ENCODE results near the gene LRPAP1. TPM values are rescaled to one million over a fixed set of nuclear protein-coding genes. Genes with fewer than 3 reads are reported as not detected.

Gene LRPAP1
- total RNA-seq, 4 donors from 2014 or later, result 65.0 to 131 (median 100) TPM

GRCh38 chr4:3497095-3497494 is 35.1 kb downstream of the LRPAP1 start:
- Histone ChIP-seq H3K27me3 (no peaks in the 10 kb centered on the region), H3K36me3 (peaks cover 0 to 6% of the 10 kb centered on the region in 2 donors), H3K4me1 (peaks cover 0 to 4% of the 10 kb centered on the region in 2 donors), H3K9me3 (no peaks in the 10 kb centered on the region), H3K27ac (peak overlapping the region in 2 of 4 donors; percentile 41 to 55), H3K4me3 (no peak overlapping the region)
- in situ Hi-C loops (cut with MboI; ENCODE audit: low sequenced_read_pairs in 4 of 4), result no loop called here
- DNase-seq, result no peak
- ATAC-seq, result no peak
- intact Hi-C loops (cut with DNase I; ENCODE audit: low total_unique reads), result no loop called here
- TF ChIP-seq CTCF (IDR thresholded peaks at IDR 0.05 in 4 of 5, conservative IDR thresholded peaks at IDR 0.05 in 1 of 5), result no peak
- TF ChIP-seq POLR2A (IDR thresholded peaks at IDR 0.05), result no peak

- no peaks in the 10 kb centered on the region for H3K27me3 ChIP-seq
- no peak overlapping the region for H3K4me3 ChIP-seq
- H3K27ac ChIP-seq, result no peak overlapping the region
- H3K4me1 ChIP-seq, result peaks cover 0 to 4% of the 10 kb centered on the region in 2 donors
- H3K36me3 ChIP-seq, result peaks cover 0 to 6% of the 10 kb centered on the region in 2 donors
- ATAC-seq (no peak), DNase-seq (no peak)
- H3K9me3 ChIP-seq, result no peaks in the 10 kb centered on the region
- intact Hi-C loops (cut with DNase I; ENCODE audit: low total_unique reads) (no loop called here), in situ Hi-C loops (cut with MboI; ENCODE audit: low sequenced_read_pairs in 4 of 4) (no loop called here)
- no peak for TF ChIP-seq CTCF (IDR thresholded peaks at IDR 0.05 in 4 of 5, conservative IDR thresholded peaks at IDR 0.05 in 1 of 5)
- no peak for TF ChIP-seq POLR2A (IDR thresholded peaks at IDR 0.05)
These were observed 36.2 kb downstream of the LRPAP1 start for GRCh38 chr4:3496021-3496420.

- Histone ChIP-seq H3K4me3 (no peak overlapping the region), H3K9me3 (no peaks in the 10 kb centered on the region), H3K36me3 (peaks cover 0 to 6% of the 10 kb centered on the region in 2 donors), H3K27me3 (no peaks in the 10 kb centered on the region), H3K4me1 (peaks cover 0 to 4% of the 10 kb centered on the region in 2 donors), H3K27ac (peak overlapping the region in 1 of 4 donors; percentile 9)
- TF ChIP-seq CTCF (IDR thresholded peaks at IDR 0.05 in 4 of 5, conservative IDR thresholded peaks at IDR 0.05 in 1 of 5) (no peak), POLR2A (IDR thresholded peaks at IDR 0.05) (no peak)
- ATAC-seq (no peak), DNase-seq (no peak)
- in situ Hi-C loops (cut with MboI; ENCODE audit: low sequenced_read_pairs in 4 of 4), result no loop called here
- intact Hi-C loops (cut with DNase I; ENCODE audit: low total_unique reads), result no loop called here
These were observed 36.8 kb downstream of the LRPAP1 start for GRCh38 chr4:3495204-3495975.

GRCh38 chr4:3494462-3494871 is 37.8 kb downstream of the LRPAP1 start:
- no peak overlapping the region for H3K4me3 ChIP-seq
- ATAC-seq, result no peak
- no peak overlapping the region for H3K27ac ChIP-seq
- H3K9me3 ChIP-seq, result no peaks in the 10 kb centered on the region
- peaks cover 0 to 4% of the 10 kb centered on the region in 2 donors for H3K4me1 ChIP-seq
- no peaks in the 10 kb centered on the region for H3K27me3 ChIP-seq
- peaks cover 0 to 6% of the 10 kb centered on the region in 2 donors for H3K36me3 ChIP-seq
- in situ Hi-C loops (cut with MboI; ENCODE audit: low sequenced_read_pairs in 4 of 4) (no loop called here), intact Hi-C loops (cut with DNase I; ENCODE audit: low total_unique reads) (no loop called here)
- DNase-seq, result no peak
- TF ChIP-seq POLR2A (IDR thresholded peaks at IDR 0.05), result no peak
- TF ChIP-seq CTCF (IDR thresholded peaks at IDR 0.05 in 4 of 5, conservative IDR thresholded peaks at IDR 0.05 in 1 of 5), result no peak
